SW480 (cell line): ENCODE results near the gene GRID1.
"Not testable (repeated sequence)": the region's sequence is repeated elsewhere in the genome, so short reads cannot be mapped to it uniquely, and the experiment has no call there.

Source experiments
- DNase-seq: peaks from one replicate; pipeline ENCODE4 v3.0.0-alpha.2; 2016; ENCODE audit warnings: low spot score

The GRID1 gene

DNA sequence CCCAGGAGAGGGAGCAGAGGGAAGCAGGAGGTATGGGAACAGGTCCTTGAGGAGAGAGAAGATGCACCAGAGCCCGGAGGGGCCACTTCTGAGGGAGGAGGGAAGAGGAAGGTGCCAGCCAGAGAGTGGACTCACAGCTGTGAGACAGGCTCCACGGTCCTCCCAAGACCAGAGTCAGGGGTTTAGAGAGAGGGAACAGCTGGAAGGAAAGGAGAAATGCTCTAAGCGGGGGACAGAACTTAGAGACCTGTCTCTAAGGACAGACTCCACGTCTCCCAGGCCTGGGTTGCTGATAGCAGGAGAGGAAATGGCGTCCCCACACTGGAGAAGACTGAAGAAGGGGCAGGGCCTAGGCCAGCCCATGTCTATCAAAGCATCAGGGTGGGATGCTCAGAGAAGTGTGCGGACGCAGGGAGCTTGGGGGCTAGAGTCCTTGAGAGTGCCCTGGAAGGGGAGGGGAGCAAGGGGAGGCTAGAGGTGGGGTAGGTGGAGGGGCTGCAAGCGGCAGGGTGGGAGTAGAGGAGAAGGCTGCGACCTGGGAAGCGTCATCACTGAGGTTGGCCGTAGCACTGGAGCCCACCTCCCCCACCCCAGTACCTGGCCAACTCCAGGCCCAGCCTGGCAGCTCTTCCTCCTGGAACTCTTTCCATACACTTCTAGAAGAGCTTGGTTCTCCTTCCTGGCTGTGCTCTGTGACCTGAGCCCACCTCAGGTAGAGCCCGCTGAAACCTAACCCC is 25.6 kb upstream of the GRID1 start:
- DNase-seq = no peak

DNA sequence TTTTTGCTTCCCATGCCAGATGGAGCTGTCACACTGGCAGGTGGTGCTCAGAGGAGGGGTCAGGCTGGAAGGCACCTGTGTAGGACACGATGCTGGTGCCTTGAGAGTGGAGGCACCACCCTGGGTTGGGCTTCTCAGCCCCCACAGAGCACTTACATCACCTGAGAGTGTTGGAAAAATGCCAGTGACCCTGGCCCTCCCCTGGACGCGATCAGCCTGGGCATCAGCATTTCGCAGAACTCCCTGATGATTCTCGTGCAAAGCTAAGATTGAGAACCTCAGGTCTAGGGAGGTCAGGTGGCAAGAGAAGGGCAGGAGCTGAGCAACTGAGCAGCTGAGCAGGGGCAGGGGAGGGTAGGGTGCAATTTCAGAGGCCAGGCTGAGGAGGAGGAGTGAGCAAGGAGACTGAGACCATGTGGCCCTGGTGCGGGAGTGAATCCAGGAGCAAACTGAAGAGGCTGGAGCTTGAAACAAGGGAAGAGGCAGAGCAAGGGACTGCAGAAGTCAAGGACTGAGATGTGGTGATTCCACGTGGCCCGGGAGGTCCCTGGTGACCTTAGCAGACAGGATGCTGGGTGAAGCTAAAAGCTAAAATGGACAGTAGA is 24.7 kb upstream of the GRID1 start:
- no peak for DNase-seq

- no peak for DNase-seq
Measured at GRCh38 chr10:86390337-86391120, 23.9 kb upstream of the GRID1 start.

DNA sequence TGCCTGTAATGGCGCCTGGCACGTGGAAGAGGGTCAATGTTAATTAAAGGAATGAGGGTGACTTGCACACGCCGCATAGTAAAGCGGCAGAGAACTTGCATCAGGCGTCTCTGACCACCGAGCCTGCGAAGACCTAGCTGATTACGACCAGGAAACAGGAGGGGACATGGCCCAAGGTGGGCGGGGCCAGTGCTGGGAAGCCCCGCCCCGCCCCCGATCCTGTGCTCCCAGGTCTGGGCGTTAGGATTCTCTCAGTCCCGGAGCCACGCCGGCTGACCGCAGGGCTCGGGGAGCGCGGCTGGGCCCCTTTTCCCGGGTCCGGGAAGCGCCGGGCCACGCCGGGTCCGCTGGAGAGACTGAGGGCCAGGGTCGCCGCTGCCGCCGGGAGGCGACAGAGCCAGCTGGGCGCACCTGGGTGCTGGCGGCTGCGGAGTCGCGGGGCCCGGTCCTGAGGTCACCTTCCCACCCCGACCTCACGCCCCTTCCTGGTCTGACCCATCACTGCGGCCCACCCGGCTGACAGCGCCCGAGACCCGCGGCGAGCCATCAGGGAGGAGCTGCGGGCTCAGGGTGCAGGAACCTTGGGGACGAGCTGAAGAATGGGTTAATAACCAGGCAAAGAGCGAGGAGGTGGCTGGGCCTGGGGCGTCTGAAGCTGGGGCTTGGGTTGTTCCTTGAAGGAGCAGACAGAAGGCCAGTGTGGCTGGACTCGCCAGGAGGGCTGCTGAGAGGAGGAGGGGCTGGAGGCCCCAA is 23.0 kb upstream of the GRID1 start:
- no peak for DNase-seq

- DNase-seq = not testable (repeated sequence)
Measured at GRCh38 chr10:86389109-86389440, 22.5 kb upstream of the GRID1 start.

DNA sequence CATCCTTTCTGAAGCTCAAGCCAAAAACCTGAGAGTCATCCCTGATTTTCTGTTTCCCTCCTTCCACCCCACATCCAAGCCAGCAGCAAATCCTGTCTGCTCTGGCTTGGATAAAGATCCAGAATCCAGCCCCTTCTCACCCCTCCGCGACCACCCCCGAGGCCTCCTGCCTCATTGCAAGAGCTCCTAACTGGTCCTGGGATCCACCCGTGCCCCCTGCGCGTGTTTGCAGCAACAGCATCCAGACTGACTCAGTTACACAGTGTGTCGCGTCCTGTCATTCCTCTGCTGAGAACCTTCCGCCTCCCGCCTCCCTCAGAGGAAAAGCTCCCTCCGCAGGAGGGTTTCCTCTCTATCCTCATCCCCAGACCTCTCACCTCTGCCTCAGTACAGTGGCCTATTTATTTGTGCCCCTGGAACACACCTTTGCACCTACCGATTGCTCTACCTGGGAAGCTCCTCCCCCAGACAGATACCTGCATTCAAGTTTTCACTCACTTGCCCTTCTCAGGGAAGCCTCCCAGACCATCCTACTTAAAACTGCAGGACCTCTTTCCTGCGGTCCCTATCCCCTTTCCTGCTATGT is 21.6 kb upstream of the GRID1 start:
- no peak for DNase-seq

DNA sequence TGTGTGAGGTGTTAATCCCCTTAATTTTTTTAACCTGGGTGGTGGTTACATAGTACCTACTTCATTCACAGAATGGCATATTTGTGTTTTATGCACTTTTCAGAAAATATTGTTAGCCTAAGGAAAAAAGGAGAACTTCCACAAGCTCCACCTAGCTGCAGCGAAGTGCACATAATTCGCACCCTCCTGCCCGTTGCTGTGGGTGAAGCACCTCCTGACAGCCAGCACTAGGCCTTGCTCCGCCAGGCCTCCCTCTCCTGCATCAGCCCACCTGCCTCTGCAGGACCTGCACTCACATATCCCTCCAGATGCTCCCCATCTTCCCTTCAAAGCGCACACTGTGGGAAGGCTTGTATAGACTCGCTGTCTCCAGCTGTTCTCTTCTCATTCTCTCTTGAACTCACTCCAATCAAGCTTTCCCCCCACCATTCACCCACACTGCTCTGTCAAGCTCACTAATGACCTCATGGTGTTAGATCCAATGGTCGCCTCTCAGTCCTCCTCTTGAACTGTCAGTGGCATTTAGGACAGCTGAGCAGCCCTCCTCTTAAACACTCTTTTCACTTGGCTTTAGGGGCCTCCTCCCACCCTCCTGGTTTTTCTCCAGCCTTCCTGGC is 20.7 kb upstream of the GRID1 start:
- DNase-seq = no peak

- no peak for DNase-seq
Measured at GRCh38 chr10:86385806-86386205, 19.2 kb upstream of the GRID1 start.

DNA sequence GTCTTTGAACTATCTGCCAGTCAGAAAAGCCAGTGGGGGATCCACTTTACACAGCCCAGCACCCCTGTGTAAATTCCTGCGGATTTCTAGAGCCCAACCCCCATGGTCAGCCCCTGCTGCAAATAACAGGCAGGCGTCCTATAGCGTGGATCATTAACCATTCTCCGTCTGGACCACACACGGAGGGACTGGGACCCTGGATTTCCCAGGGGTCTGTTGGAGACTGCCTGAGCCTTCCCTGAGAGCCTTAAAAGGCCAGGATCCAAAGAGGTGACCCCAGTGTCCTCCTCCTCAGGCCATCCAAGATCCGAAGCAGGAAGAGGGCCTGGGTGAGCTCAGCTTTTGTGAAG is 11.2 kb upstream of the GRID1 start:
- no peak for DNase-seq

DNA sequence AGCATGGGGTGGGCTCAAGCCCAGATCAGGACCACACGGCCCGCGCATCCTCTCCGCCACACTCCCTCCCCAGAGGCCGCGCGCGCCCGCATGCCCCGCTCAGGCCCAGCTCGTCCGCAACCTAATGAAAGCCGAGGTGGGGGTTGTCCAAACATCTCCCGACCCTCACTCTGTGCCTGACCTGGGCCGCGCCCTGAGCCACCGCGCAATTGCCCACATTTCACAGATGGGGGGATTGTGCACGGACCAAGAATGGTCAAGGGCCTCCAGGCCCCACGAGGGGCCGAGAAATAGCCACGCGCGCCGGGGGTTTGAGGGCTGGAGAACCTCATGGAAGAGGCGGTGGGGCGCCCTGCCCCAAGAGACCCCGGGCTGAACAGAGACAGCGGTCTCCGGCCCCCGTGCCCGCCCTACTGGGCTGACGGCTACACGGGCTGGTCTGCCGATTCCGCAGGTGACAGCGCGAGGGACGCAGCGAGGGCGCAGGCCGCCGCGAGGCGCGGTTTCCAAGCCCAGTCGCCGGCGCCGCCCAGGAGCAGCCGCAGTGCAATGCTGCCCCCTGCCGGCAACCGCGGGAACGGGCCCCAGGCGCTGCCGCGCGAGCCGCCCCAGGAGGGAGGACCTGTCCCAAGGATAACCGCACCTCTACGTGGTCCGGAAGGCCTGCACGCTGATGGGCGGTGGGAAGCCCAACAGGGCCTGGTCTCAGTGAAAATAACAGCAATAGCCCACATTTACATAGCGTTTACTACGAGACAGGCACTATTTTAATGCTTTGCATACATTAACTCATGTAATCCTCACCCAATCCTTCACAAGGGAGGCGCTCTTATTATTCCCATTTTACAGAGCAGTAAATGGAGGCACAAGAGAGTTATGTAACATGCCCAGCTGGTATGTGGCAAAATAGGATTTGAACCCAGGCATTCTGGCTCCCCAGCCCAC is 10.5 kb upstream of the GRID1 start:
- DNase-seq = peak; percentile 52

DNA sequence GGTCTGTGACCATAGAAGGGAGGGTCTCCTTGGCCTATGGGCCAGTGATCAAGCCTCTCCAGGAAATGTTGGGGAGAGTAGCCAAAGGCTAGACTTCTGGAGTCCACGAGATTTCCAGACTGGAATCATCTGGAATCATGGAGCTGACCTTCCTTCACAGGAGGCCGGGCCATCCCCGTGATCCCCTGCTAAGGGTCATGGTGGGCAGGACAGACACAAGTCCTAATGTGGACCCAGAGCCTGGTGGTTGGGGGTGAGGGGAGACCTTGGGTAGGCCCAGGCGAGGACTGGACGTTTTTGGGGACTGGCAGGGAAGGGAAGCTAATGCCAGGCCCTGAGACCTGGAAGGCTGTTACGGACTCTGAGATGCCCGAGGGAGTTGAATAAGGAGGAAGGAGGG is 9.8 kb upstream of the GRID1 start:
- no peak for DNase-seq

DNA sequence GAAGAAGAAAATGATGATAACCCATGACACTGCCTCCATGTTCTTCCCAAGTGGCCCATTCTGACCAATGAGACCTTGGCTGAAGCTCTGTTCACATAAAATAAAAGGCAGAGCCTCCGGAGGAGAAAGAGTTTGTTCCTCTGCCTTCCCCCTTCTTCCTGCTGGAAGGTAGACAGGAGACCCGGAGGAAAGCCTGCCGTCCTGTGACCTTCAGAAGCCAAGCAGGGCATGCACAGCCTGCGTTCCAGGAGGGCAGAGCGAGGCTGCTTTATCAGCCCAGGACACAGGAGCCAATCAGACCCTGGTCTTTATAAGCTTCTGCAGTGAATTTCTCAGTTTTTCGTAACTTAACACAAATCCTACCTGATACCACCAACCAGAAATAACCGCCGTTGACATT is 8.6 kb upstream of the GRID1 start:
- DNase-seq = no peak

DNA sequence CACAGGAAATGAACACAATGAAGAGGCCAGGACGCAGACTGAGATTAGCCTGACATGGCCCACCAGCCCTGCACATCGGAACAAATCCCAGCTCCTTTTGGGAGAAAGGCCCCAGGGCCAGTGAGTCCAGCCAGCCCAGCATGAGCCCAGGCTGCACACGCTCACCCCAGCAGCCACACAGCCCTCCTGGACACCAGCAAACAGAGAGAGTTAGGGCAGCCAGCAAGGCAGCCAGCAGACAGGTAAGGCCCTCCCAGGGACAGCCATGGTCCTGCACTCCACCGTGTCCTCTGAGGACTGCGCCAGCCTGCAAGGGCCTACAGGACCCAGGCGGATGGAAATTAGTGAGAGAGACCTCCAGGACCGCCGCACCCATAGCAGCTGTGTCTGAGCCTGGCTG is 8.1 kb upstream of the GRID1 start:
- DNase-seq = no peak

DNA sequence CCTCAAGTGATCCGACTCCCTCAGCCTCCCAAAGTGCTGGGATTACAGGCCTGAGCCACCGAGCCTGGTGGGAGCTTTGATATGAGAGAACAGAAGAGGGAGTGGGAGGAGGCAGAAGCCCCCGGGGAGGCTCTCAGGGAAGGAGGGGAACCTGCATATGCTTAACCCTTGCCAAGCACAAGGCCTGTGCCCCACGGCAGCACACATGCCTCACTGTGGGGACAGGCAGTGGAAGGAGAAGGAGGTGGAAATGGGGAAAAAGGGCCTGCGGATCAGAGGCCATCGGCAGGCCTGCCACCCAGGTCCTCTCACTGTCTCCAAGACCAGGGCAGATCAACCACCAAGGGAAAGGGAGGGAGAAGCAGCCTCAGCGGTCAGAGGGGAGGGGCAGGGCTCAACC is 7.2 kb upstream of the GRID1 start:
- no peak for DNase-seq

- DNase-seq = no peak
Measured at GRCh38 chr10:86373251-86373650, 6.7 kb upstream of the GRID1 start.

DNA sequence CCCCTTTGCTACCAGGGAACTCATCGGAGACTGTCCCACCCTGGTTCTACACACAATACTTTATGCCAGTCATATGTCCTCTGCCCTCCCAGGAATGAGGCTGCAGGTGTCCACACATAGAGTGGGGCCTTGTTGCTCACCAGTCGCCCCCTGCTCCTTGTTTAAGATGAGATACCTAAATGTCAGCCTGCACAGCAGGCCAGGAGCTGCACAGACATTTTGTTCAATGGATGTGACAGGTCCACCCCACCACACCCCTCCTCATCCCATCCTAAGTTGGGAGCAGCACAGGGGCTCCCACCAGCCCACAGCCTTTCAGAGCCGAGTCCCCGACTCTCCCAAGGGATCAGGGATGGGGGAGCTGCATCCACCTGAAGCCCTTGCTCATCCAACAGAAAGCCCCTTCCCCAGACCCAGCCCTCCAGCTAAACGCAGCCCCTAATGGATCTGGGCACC is 6.2 kb upstream of the GRID1 start:
- no peak for DNase-seq

DNA sequence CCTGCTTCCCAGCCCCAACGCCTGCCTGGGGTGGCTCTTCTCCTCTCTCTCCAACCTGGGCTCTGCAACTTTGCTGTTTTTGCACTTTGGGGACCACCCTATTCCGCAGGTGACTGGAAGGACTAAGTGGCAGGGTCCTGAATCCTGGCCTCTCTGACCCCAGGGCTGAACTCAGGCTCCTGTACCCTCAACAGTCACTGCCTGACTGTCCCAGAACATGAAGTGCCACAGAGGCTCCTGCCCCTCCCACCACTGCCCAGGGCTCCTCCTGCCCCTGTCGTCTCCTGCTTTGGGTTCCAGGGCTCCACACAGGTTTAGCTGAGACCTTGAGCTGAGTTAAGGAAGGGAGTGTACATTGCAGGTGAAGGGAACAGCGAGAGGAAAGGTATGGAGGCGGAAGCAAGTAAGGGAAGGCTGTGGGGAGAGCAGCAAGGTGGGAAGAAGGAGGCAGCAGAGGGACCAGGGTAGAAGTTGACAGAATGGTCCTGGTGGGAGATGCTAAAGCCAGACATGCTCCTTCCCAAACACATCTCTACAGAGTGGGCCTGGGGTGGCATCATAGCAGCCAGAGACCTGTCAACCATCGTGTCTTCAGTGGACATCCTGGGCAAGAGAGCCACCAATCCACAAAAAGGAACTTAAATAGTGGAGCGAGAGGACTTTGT is 5.7 kb upstream of the GRID1 start:
- no peak for DNase-seq

DNA sequence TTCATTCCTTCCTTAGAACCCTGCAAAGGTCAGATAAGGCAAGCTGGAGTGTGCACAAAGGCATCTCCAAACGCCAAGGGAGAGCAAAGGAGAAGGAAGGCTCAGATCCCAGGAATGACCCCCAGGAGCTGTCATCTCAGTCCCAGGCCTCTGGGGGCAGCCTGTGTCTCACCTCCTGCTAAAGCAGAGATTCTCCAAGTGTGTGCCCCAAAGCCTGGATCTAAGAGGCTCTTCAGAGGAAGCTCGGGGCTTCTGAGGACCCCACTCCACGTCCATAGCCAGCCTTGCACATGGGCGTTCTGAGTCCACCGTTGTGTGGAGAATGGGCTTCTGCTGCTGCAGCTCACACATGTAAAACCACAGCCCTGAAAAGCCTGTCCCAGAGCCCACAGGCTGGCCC is 5.1 kb upstream of the GRID1 start:
- no peak for DNase-seq

DNA sequence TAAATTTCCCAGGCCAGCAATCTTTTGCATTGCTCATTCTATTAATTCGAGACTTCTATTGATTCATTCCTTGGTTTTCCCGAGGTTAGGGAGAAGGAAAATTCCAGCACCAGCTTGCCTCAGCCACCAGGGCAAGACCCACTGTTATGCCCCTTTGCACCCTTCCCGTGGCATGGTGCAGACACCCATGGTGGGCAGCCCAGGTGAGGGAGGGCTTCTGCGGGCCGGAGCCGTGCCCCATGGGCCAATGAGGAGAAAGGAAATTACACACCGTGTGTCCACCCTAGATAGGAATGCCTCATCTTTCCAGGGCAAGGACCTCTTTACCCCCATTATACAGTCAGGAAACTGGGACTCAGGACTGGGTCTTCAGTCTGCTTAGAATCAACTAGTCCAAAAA is 4.5 kb upstream of the GRID1 start:
- no peak for DNase-seq

GRCh38 chr10:86370006-86370585 is 3.5 kb upstream of the GRID1 start:
- no peak for DNase-seq
